K562 (cell line): ENCODE results near the gene GPR108. TPM values are rescaled to one million over a fixed set of nuclear protein-coding genes. Genes with fewer than 3 reads are reported as not detected.

Experiments used
- BRF2 ChIP-seq: IDR thresholded peaks from 3 replicates; pipeline ENCODE4 v1.6.1; 2011; ENCODE audit warnings: borderline replicate concordance, mild to moderate bottlenecking; ENCODE audit not compliant: insufficient read length, insufficient read depth
- CHCHD3 ChIP-seq: fragments of 250-450 bp; sonication (Bioruptor Pico); IDR thresholded peaks from 2 replicates; pipeline ENCODE4 v2.1.2; 2022; ENCODE audit warnings: mild to moderate bottlenecking
- DDX20 ChIP-seq: fragments of 450-650 bp; IDR thresholded peaks from 2 replicates; pipeline ENCODE4 v1.6.1; 2016; ENCODE audit warnings: missing genetic modification characterization, low read depth, mild to moderate bottlenecking, missing compliant biosample characterization, moderate library complexity
- EP300 ChIP-seq: IDR thresholded peaks from 2 replicates; pipeline ENCODE4 v1.6.1; 2012; ENCODE audit warnings: low read length, improper control_type of control experiment
- FOXJ2 ChIP-seq: fragments of 200-800 bp; sonication (Bioruptor generic); IDR thresholded peaks from 2 replicates; pipeline ENCODE4 v1.6.1; 2016; ENCODE audit warnings: missing genetic modification characterization, missing compliant biosample characterization
- FOXM1 ChIP-seq, 2 experiments: fragments of 450-650 bp in 1 of 2; sonication (generic) in 1 of 2; formaldehyde crosslinking in 1 of 2; IDR thresholded peaks; 2 replicates each; pipeline versions ENCODE4 v1.6.1 to v1.9.0; 2017 to 2022; ENCODE audit warnings: low read depth in 2 of 2, mild to moderate bottlenecking in 2 of 2, missing genetic modification reagents in 1 of 2, moderate library complexity in 1 of 2
- GABPA ChIP-seq: fragments of 200-800 bp; sonication (Bioruptor generic); conservative IDR thresholded peaks from 2 replicates; pipeline ENCODE4 v1.6.1; 2016; ENCODE audit warnings: low read depth, missing genetic modification characterization, missing compliant biosample characterization
- GMEB1 ChIP-seq: fragments of 250-450 bp; sonication (Bioruptor Pico); IDR thresholded peaks from 2 replicates; pipeline ENCODE4 v1.4.0; 2020; ENCODE audit warnings: mild to moderate bottlenecking
- HDAC2 ChIP-seq: fragments of 450-650 bp; IDR thresholded peaks from 2 replicates; pipeline ENCODE4 v1.6.1; 2016; ENCODE audit warnings: mild to moderate bottlenecking
- HNRNPL ChIP-seq: fragments of 200-400 bp; formaldehyde crosslinking; IDR thresholded peaks from 2 replicates; pipeline ENCODE4 v1.6.1; 2017; ENCODE audit warnings: low read depth, mild to moderate bottlenecking, low read length
- MEIS2 ChIP-seq: fragments of 450-650 bp; IDR thresholded peaks from 2 replicates; pipeline ENCODE4 v1.6.1; 2014; ENCODE audit warnings: mild to moderate bottlenecking; ENCODE audit not compliant: partially characterized antibody
- NKRF ChIP-seq: fragments of 450-650 bp; IDR thresholded peaks from 2 replicates; pipeline ENCODE4 v1.6.1; 2016; ENCODE audit warnings: borderline replicate concordance
- NR2F6 ChIP-seq: fragments of 450-650 bp; formaldehyde crosslinking; IDR thresholded peaks from 2 replicates; pipeline ENCODE4 v1.4.0; 2020; ENCODE audit warnings: mild to moderate bottlenecking
- SMAD2 ChIP-seq: fragments of 150-350 bp; IDR thresholded peaks from 2 replicates; pipeline ENCODE4 v1.6.1; 2014; ENCODE audit warnings: low read depth, mild to moderate bottlenecking, low read length
- THRB ChIP-seq: fragments of 450-650 bp; formaldehyde crosslinking; conservative IDR thresholded peaks from 2 replicates; pipeline ENCODE4 v1.4.0; 2022; ENCODE audit warnings: mild to moderate bottlenecking, missing genetic modification characterization
- ZNF24 ChIP-seq: fragments of 450-650 bp; IDR thresholded peaks from 2 replicates; pipeline ENCODE4 v1.6.1; 2016
- ZNF384 ChIP-seq: IDR thresholded peaks from 2 replicates; pipeline ENCODE4 v1.6.1; 2012; ENCODE audit warnings: low read depth, low read length, improper control_type of control experiment
- ZNF584 ChIP-seq: fragments of 200-800 bp; sonication (Bioruptor generic); IDR thresholded peaks from 2 replicates; pipeline ENCODE4 v1.6.1; 2016; ENCODE audit warnings: low read depth, mild to moderate bottlenecking, missing genetic modification characterization, missing compliant biosample characterization
- ZNF740 ChIP-seq, 3 experiments: fragments of 200-800 bp in 1 of 3; sonication (Bioruptor generic) in 1 of 3; sonication (generic) in 1 of 3; formaldehyde crosslinking in 1 of 3; IDR thresholded peaks; 2 replicates each; pipeline versions ENCODE4 v1.6.1 to v1.8.0; 2016 to 2022; ENCODE audit warnings: mild to moderate bottlenecking in 2 of 3, missing compliant biosample characterization in 2 of 3, missing genetic modification characterization in 2 of 3, missing genetic modification reagents in 1 of 3
- polyA plus RNA-seq, 8 experiments: library from polyadenylated mRNA; depleted of rRNA in 4 of 8; stranded (reverse) in 5 of 8; unstranded in 3 of 8; fragments of >200 nt; fragmentation: Nextera tagmentation in 2 of 8; fragmentation: Illumina TruSeq in 1 of 8; extraction: Ambion mirVana in 2 of 8; extraction: Trizol in 1 of 8; gene quantifications; 2 replicates each; pipeline versions ENCODE4 v1.2.1 to v1.2.3, GENCODE V29; 2011 to 2014; ENCODE audit warnings: inconsistent platforms in 1 of 8, missing spikeins in 1 of 8
- total RNA-seq, 7 experiments: library from RNA; depleted of rRNA in 6 of 7; stranded (reverse); fragments of >200 nt in 6 of 7; fragmentation: Illumina TruSeq in 2 of 7; extraction: Trizol in 2 of 7; gene quantifications; 2 replicates each; pipeline versions ENCODE4 v1.2.1 to v1.2.3, GENCODE V29; 2011 to 2021; ENCODE audit warnings: low replicate concordance in 1 of 7

GPR108 gene
- total and polyA plus RNA-seq, 9 of the 15 experiments (the other 6 are each of a cell fraction or from before 2014, with no cell fraction given): 2.4 to 33.2 (median 24.4) TPM

- peak; percentile 80 for TF ChIP-seq EP300
- TF ChIP-seq ZNF740 (CRISPR knock-in tag; IDR thresholded peaks at IDR 0.05): no peak
- no peak for TF ChIP-seq ZNF740 (tag; IDR thresholded peaks at IDR 0.05)
- no peak for TF ChIP-seq ZNF384
- no peak for TF ChIP-seq FOXJ2 (tag)
- no peak for TF ChIP-seq NR2F6 (CRISPR knock-in tag)
- TF ChIP-seq DDX20: no peak
- no peak for TF ChIP-seq BRF2
- no peak for TF ChIP-seq HNRNPL
- TF ChIP-seq NKRF: no peak
- TF ChIP-seq GABPA (tag): no peak
- no peak for TF ChIP-seq CHCHD3 (CRISPR knock-in tag)
- TF ChIP-seq MEIS2: peak; percentile 70
- TF ChIP-seq GMEB1: no peak
- peak; percentile 56; the same call in 1 of the 2 replicates for TF ChIP-seq HDAC2
- TF ChIP-seq FOXM1 (IDR thresholded peaks at IDR 0.05; ENCODE audit: low read depth): peak; percentile 83
- TF ChIP-seq FOXM1 (CRISPR knock-in tag; IDR thresholded peaks at IDR 0.05; ENCODE audit: low read depth): no peak
- no peak for TF ChIP-seq SMAD2
- TF ChIP-seq THRB (CRISPR knock-in tag): no peak
- TF ChIP-seq ZNF584 (CRISPR knock-in tag): no peak
- no peak for TF ChIP-seq ZNF24
These were observed 54.7 kb downstream of the GPR108 start (continued) for GRCh38 chr19:6682607-6683128.
